Activated CD8-positive, alpha-beta memory T cell treated with anti-CD3 and anti-CD28 coated beads, Interleukin-2, amount 50 U/mL, for 1 hour (primary cell): ENCODE data around the gene DCST1.

ENCODE experiments used
- DNase-seq: peaks from one replicate; pipeline ENCODE4 v3.0.0-alpha.2; 2020; ENCODE audit errors: extremely low read depth

The DCST1 gene

GRCh38 chr1:155075535-155075934 lies 41.9 kb downstream of the DCST1 start:
- DNase-seq, result no peak

GRCh38 chr1:155076371-155076770 lies 42.7 kb downstream of the DCST1 start:
- no peak for DNase-seq

GRCh38 chr1:155077346-155077745 lies 43.7 kb downstream of the DCST1 start:
- DNase-seq, result no peak

GRCh38 chr1:155077758-155078445 lies 44.3 kb downstream of the DCST1 start:
- DNase-seq, result no peak

GRCh38 chr1:155078469-155079209 lies 45.0 kb downstream of the DCST1 start, which contains the start of gene EFNA3:
Gene EFNA3 (plus strand): TSS chr1:155078837. CDS start chr1:155078942, 105 bp downstream.
- DNase-seq, result no peak

- no peak for DNase-seq
Observed at GRCh38 chr1:155079210-155079486, 45.5 kb downstream of the DCST1 start.

GRCh38 chr1:155079487-155080311 lies 46.1 kb downstream of the DCST1 start:
- no peak for DNase-seq

GRCh38 chr1:155080312-155081228 lies 46.9 kb downstream of the DCST1 start:
- DNase-seq, result no peak

GRCh38 chr1:155081472-155082300 lies 48.1 kb downstream of the DCST1 start:
- DNase-seq, result no peak

GRCh38 chr1:155082301-155083051 lies 48.9 kb downstream of the DCST1 start:
- no peak for DNase-seq

- no peak for DNase-seq
Observed at GRCh38 chr1:155083052-155083541, 49.5 kb downstream of the DCST1 start.

- no peak for DNase-seq
Observed at GRCh38 chr1:155083865-155084721, 50.5 kb downstream of the DCST1 start.

- DNase-seq, result peak; percentile 70
Observed at GRCh38 chr1:155084722-155085503, 51.3 kb downstream of the DCST1 start.

GRCh38 chr1:155085504-155086127 lies 52.0 kb downstream of the DCST1 start:
- DNase-seq, result peak; percentile 71

GRCh38 chr1:155086128-155086741 lies 52.6 kb downstream of the DCST1 start:
- no peak for DNase-seq

- no peak for DNase-seq
Observed at GRCh38 chr1:155086856-155087535, 53.4 kb downstream of the DCST1 start.
